Measurements from ENCODE around the gene ZNF208.
"Not testable (repeated sequence)": the region's sequence is repeated elsewhere in the genome, so short reads cannot be mapped to it uniquely, and the experiment has no call there.

ZNF208 gene

DNA sequence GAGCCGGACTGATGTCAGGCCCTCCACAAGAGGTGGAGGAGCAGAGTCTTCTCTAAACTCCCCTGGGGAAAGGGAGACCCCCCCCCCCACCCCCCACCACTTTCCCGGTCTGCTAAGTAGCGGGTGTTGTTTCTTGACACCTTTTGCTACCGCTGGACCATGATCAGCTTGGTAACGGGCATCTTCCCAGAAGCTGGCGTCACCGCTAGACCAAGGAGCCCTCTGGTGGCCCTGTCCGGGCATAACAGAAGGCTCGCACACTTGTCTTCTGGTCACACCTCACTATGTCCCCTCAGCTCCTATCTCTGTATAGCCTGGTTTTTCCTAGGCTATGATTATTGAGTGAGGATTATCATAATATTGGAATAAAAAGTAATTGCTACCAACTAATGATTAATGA, 120.7 kb downstream of the ZNF208 start:
- TF ChIP-seq, protein P1, sequence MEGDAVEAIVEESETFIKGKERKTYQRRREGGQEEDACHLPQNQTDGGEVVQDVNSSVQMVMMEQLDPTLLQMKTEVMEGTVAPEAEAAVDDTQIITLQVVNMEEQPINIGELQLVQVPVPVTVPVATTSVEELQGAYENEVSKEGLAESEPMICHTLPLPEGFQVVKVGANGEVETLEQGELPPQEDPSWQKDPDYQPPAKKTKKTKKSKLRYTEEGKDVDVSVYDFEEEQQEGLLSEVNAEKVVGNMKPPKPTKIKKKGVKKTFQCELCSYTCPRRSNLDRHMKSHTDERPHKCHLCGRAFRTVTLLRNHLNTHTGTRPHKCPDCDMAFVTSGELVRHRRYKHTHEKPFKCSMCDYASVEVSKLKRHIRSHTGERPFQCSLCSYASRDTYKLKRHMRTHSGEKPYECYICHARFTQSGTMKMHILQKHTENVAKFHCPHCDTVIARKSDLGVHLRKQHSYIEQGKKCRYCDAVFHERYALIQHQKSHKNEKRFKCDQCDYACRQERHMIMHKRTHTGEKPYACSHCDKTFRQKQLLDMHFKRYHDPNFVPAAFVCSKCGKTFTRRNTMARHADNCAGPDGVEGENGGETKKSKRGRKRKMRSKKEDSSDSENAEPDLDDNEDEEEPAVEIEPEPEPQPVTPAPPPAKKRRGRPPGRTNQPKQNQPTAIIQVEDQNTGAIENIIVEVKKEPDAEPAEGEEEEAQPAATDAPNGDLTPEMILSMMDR (IDR thresholded peaks at IDR 0.05; ENCODE audit: extremely low read depth, insufficient read depth, missing control alignments), result peak; percentile 37
- DNase-seq (ENCODE audit: low spot score); in situ Hi-C loops (cut with MboI; ENCODE audit: low pct_unique_long_range_greater_than_20kb, low sequenced_read_pairs, unreplicated experiment): not testable (repeated sequence)

DNA sequence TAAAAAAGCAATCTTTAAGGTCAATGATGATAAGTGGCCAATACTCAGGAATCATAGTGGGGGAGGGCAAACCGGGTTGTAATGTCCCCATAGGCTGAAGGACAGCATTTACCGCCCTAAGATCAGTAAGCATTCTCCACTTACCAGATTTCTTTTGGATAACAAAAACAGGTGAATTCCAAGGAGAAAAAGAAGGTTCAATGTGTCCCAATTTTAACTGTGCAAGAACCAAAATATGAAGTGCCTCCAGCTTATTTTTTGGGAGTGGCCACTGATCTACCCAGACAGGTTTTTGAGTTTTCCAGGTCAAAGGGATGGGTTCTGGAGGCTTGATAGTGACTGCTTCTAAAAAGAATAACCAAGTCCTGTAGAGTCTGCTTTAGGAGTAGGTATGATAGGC, 125.2 kb downstream of the ZNF208 start:
- DNase-seq (ENCODE audit: low spot score); in situ Hi-C loops (cut with MboI; ENCODE audit: low pct_unique_long_range_greater_than_20kb, low sequenced_read_pairs, unreplicated experiment): not testable (repeated sequence)

DNA sequence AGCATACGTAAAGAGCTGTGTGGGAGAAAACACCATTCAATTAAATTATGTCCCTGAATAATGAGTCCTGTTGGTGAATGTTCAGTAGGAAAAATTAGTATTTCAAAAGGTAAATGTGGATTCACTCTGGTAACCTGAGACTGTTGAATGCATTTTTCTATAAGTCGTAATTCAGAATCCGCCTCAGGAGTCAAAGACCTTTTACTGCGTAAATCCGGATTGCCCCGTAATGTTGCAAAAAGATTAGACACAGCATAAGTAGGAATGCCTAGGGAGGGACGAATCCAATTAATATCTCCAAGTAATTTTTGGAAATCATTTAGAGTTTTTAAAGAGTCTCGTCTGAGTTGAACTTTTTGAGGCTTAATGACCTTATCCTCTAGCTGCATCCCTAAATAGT, 126.0 kb downstream of the ZNF208 start:
- DNase-seq (ENCODE audit: low spot score); in situ Hi-C loops (cut with MboI; ENCODE audit: low pct_unique_long_range_greater_than_20kb, low sequenced_read_pairs, unreplicated experiment): not testable (repeated sequence)

DNA sequence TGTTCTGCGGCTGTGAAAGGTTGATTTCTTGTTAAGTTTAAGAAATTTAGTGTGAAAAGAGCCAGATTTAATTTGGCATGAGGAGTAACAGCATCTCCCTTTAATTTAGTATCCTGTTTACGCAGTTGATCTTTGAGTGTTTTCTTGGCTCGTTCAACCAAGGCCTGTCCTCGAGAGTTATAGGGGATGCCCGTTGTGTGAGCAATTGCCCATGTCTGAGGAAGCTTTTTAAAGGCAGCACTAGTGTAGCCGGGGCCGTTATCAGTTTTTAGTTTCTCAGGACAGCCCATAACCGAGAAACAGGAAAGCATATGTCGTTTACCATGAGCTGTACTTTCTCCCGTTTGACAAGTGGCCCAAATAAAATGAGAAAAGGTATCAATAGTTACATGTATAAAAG, 127.2 kb downstream of the ZNF208 start:
- TF ChIP-seq, protein P1 (IDR thresholded peaks at IDR 0.05; ENCODE audit: extremely low read depth, insufficient read depth, missing control alignments), result no peak
- in situ Hi-C loops (cut with MboI; ENCODE audit: low pct_unique_long_range_greater_than_20kb, low sequenced_read_pairs, unreplicated experiment), result no loop called here
- DNase-seq (ENCODE audit: low spot score), result no peak

Data from GM13977 (cell line).